HepG2 (cell line): ENCODE data around the gene TOB1. TPM values are rescaled to one million over a fixed set of nuclear protein-coding genes. Genes with fewer than 3 reads are reported as not detected.
A peak's percentile ranks its signal among the peaks of the same experiment; 100 is the strongest.

Source experiments
- CCDC6 ChIP-seq: sonication (generic); formaldehyde crosslinking; IDR thresholded peaks from 2 replicates; pipeline ENCODE4 v1.8.1; 2022; ENCODE audit warnings: mild to moderate bottlenecking, missing genetic modification reagents, moderate library complexity
- GABPA ChIP-seq, 2 experiments: IDR thresholded peaks; 2 replicates each; pipeline ENCODE4 v1.6.1; 2011 to 2016; ENCODE audit warnings: low read depth in 2 of 2, low read length in 1 of 2, missing biosample characterization in 1 of 2, missing genetic modification characterization in 1 of 2
- HHEX ChIP-seq: IDR thresholded peaks from 2 replicates; pipeline ENCODE4 v1.6.1; 2016; ENCODE audit warnings: control low read depth
- JARID2 ChIP-seq: sonication (generic); formaldehyde crosslinking; IDR thresholded peaks from 2 replicates; pipeline ENCODE4 v1.8.1; 2023; ENCODE audit warnings: missing genetic modification reagents, inconsistent platforms; ENCODE audit not compliant: insufficient replicate concordance
- KDM3A ChIP-seq: IDR thresholded peaks from 2 replicates; pipeline ENCODE4 v1.6.1; 2018; ENCODE audit warnings: low read depth, missing compliant biosample characterization
- MTF2 ChIP-seq: sonication (generic); formaldehyde crosslinking; IDR thresholded peaks from 2 replicates; pipeline ENCODE4 v1.5.0; 2020; ENCODE audit warnings: missing genetic modification reagents, borderline replicate concordance
- POLR2A ChIP-seq, 2 experiments: IDR thresholded peaks; 2 replicates each; pipeline ENCODE4 v1.6.1; 2011; ENCODE audit warnings: low read depth in 2 of 2, low read length in 2 of 2, mild to moderate bottlenecking in 1 of 2, moderate library complexity in 1 of 2; ENCODE audit not compliant: insufficient read depth in 1 of 2
- REXO4 ChIP-seq: sonication (generic); formaldehyde crosslinking; IDR thresholded peaks from 2 replicates; pipeline ENCODE4 v1.8.0; 2022; ENCODE audit warnings: missing genetic modification reagents, mild to moderate bottlenecking, borderline replicate concordance
- RFXANK ChIP-seq: IDR thresholded peaks from 2 replicates; pipeline ENCODE4 v1.6.1; 2016
- SMAD1 ChIP-seq: sonication (generic); formaldehyde crosslinking; IDR thresholded peaks from 2 replicates; pipeline ENCODE4 v1.4.0; 2020; ENCODE audit warnings: missing genetic modification reagents, low read depth, mild to moderate bottlenecking, borderline replicate concordance
- ZNF326 ChIP-seq: sonication (generic); formaldehyde crosslinking; IDR thresholded peaks from 2 replicates; pipeline ENCODE4 v1.4.0; 2020; ENCODE audit warnings: missing genetic modification reagents, borderline replicate concordance
- ZNF678 ChIP-seq: sonication (generic); formaldehyde crosslinking; IDR thresholded peaks from 2 replicates; pipeline ENCODE4 v1.4.0; 2020; ENCODE audit warnings: mild to moderate bottlenecking, missing genetic modification reagents
- ZNF747 ChIP-seq: sonication (generic); formaldehyde crosslinking; IDR thresholded peaks from 2 replicates; pipeline ENCODE4 v1.8.1; 2023; ENCODE audit warnings: missing genetic modification reagents, mild to moderate bottlenecking, borderline replicate concordance
- polyA plus RNA-seq, 8 experiments: library from polyadenylated mRNA; depleted of rRNA in 3 of 8; stranded (reverse) in 7 of 8; unstranded in 1 of 8; fragments of >200 nt; fragmentation: Illumina TruSeq in 4 of 8; extraction: Trizol in 4 of 8; gene quantifications; 2 replicates each; pipeline versions ENCODE4 v1.2.1 to v1.2.3, GENCODE V29; 2011 to 2016; ENCODE audit warnings: low read depth in 4 of 8, missing spikeins in 1 of 8, mixed read lengths in 1 of 8; ENCODE audit not compliant: insufficient read depth in 1 of 8
- total RNA-seq, 5 experiments: library from RNA; depleted of rRNA; stranded (reverse); fragments of >200 nt; fragmentation: Illumina TruSeq; extraction: Trizol; gene quantifications; 2 replicates each; pipeline ENCODE4 v1.2.3, GENCODE V29; 2016; ENCODE audit warnings: low read depth in 1 of 5
- TF ChIP-seq, protein P1 (sequence below): sonication (generic); formaldehyde crosslinking; IDR thresholded peaks from 2 replicates; pipeline ENCODE4 v1.4.0; 2020; ENCODE audit warnings: missing genetic modification reagents
- TF ChIP-seq, protein P2 (sequence below): sonication (generic); formaldehyde crosslinking; IDR thresholded peaks from 2 replicates; pipeline ENCODE4 v1.5.0; 2020; ENCODE audit warnings: mild to moderate bottlenecking, missing genetic modification reagents, moderate library complexity
- TF ChIP-seq, protein P3 (sequence below): sonication (generic); formaldehyde crosslinking; IDR thresholded peaks from 2 replicates; pipeline ENCODE4 v1.8.0; 2022; ENCODE audit warnings: mild to moderate bottlenecking, missing genetic modification reagents, borderline replicate concordance
- TF ChIP-seq, protein P4 (sequence below): sonication (generic); formaldehyde crosslinking; IDR thresholded peaks from 2 replicates; pipeline ENCODE4 v1.8.1; 2023; ENCODE audit warnings: mild to moderate bottlenecking, moderate library complexity, missing genetic modification reagents
- TF ChIP-seq, protein P5 (sequence below): IDR thresholded peaks from 2 replicates; pipeline ENCODE4 v1.6.1; 2016; ENCODE audit warnings: missing compliant biosample characterization, missing genetic modification reagents, borderline replicate concordance

TOB1 gene
- total and polyA plus RNA-seq, 2 of the 13 experiments (the other 11 are each of a cell fraction or from before 2014, with no cell fraction given), result 21.9 to 57.7 TPM

DNA sequence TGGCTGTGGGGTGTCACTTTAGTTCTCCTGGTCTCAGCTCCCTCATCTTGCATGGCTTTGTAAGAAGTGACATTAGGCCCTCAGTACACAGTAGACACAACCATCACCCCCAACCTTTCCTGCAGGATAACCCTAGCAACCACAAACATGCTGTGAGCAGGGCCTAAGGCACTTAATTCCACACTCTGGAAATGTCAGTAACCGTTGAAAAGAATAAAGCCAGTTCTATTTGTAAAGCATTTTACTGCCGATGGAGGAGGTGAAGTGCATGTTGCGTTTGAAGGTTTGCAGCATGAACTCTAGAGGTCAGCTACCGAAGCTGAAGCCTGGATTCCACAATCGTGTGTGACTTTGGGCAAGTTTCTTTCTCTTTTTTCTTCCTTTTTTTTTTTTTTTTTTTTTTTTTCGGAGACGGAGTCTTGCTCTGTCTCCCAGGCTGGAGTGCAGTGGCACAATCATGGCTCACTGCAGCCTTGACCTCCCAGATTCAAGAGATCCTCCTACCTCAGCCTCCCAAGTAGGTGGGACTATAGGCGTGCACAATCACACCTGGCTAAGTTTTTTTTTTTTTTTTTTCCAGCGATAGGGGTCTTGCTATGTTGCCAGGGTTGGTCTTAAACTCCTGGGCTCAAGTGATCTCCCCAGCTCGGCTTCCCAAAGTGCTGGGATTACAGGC, 26.1 kb upstream of the TOB1 start (continued):
- TF ChIP-seq ZNF678 (CRISPR knock-in tag) (no peak), ZNF747 (CRISPR knock-in tag) (no peak), GABPA (IDR thresholded peaks at IDR 0.05; ENCODE audit: low read depth, low read length) (no peak), GABPA (CRISPR knock-in tag; IDR thresholded peaks at IDR 0.05; ENCODE audit: low read depth) (no peak), ZNF326 (CRISPR knock-in tag) (no peak), JARID2 (no peak), HHEX (CRISPR knock-in tag) (no peak), MTF2 (CRISPR knock-in tag) (no peak), RFXANK (CRISPR knock-in tag) (no peak), SMAD1 (CRISPR knock-in tag) (no peak), POLR2A (IDR thresholded peaks at IDR 0.05; ENCODE audit: insufficient read depth in 1 of 2, low read depth in 2 of 2, low read length in 2 of 2) (0 out of 4 replicates have a peak, but pooled peaks of 1 of the 2 experiments have one; percentile 29), KDM3A (0 out of 2 replicates have a peak, but pooled peaks have one; percentile 13), CCDC6 (CRISPR knock-in tag) (no peak), REXO4 (CRISPR knock-in tag) (no peak)
- TF ChIP-seq, protein P1, sequence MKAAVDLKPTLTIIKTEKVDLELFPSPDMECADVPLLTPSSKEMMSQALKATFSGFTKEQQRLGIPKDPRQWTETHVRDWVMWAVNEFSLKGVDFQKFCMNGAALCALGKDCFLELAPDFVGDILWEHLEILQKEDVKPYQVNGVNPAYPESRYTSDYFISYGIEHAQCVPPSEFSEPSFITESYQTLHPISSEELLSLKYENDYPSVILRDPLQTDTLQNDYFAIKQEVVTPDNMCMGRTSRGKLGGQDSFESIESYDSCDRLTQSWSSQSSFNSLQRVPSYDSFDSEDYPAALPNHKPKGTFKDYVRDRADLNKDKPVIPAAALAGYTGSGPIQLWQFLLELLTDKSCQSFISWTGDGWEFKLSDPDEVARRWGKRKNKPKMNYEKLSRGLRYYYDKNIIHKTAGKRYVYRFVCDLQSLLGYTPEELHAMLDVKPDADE (CRISPR knock-in tag), result no peak
- TF ChIP-seq, protein P2, sequence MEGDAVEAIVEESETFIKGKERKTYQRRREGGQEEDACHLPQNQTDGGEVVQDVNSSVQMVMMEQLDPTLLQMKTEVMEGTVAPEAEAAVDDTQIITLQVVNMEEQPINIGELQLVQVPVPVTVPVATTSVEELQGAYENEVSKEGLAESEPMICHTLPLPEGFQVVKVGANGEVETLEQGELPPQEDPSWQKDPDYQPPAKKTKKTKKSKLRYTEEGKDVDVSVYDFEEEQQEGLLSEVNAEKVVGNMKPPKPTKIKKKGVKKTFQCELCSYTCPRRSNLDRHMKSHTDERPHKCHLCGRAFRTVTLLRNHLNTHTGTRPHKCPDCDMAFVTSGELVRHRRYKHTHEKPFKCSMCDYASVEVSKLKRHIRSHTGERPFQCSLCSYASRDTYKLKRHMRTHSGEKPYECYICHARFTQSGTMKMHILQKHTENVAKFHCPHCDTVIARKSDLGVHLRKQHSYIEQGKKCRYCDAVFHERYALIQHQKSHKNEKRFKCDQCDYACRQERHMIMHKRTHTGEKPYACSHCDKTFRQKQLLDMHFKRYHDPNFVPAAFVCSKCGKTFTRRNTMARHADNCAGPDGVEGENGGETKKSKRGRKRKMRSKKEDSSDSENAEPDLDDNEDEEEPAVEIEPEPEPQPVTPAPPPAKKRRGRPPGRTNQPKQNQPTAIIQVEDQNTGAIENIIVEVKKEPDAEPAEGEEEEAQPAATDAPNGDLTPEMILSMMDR (CRISPR knock-in tag), result 0 out of 2 replicates have a peak, but pooled peaks have one; percentile 6
- TF ChIP-seq, protein P3, sequence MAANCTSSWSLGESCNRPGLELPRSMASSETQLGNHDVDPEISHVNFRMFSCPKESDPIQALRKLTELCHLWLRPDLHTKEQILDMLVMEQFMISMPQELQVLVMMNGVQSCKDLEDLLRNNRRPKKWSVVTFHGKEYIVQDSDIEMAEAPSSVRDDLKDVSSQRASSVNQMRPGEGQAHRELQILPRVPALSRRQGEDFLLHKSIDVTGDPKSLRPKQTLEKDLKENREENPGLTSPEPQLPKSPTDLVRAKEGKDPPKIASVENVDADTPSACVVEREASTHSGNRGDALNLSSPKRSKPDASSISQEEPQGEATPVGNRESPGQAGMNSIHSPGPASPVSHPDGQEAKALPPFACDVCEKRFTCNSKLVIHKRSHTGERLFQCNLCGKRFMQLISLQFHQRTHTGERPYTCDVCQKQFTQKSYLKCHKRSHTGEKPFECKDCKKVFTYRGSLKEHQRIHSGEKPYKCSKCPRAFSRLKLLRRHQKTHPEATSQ (CRISPR knock-in tag), result no peak
- TF ChIP-seq, protein P4, sequence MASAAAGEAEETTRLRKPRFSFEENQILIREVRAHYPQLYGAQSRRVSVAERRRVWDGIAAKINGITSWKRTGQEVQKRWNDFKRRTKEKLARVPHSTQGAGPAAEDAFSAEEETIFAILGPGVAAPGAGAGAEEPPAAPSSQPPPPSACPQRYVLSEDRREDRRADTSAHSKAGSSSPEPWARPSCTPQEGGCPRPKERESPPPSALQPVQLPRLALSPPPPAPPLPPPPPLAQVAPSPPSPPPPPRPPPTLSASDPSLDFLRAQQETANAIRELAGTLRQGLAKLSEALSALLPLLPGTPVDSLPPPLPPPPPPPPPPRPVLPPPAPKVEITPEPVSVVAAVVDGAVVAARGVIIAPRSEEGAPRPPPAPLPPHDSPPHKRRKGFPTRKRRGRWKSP (CRISPR knock-in tag), result no peak
- TF ChIP-seq, protein P5, sequence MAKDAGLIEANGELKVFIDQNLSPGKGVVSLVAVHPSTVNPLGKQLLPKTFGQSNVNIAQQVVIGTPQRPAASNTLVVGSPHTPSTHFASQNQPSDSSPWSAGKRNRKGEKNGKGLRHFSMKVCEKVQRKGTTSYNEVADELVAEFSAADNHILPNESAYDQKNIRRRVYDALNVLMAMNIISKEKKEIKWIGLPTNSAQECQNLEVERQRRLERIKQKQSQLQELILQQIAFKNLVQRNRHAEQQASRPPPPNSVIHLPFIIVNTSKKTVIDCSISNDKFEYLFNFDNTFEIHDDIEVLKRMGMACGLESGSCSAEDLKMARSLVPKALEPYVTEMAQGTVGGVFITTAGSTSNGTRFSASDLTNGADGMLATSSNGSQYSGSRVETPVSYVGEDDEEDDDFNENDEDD (CRISPR knock-in tag), result no peak
